ENCODE measurements around the gene LRMDA.

Gene LRMDA

DNA sequence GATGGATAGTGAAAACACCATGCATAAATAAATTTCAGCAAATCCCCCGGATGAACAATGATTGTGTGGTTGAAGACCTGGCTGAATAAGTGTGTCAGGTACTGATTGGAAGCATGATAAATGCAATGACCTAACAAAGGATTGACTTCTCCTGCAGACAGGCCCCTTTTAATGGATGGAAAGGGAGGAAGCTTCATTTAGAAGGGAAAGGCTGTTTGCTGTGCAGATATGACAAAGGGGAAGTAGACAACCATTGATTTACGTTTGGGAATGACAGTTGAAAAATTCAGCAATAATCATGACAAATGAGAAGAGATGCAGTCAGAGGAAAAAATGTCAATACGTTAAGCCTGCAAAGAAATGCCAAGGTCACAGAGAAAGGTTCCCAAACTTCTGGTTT is 503.8 kb downstream of the LRMDA start:
- DNase-seq (ENCODE audit: low read depth): no peak
- no peak overlapping the region for H3K4me3 ChIP-seq (ENCODE audit: low read length)
- TF ChIP-seq, protein P1, sequence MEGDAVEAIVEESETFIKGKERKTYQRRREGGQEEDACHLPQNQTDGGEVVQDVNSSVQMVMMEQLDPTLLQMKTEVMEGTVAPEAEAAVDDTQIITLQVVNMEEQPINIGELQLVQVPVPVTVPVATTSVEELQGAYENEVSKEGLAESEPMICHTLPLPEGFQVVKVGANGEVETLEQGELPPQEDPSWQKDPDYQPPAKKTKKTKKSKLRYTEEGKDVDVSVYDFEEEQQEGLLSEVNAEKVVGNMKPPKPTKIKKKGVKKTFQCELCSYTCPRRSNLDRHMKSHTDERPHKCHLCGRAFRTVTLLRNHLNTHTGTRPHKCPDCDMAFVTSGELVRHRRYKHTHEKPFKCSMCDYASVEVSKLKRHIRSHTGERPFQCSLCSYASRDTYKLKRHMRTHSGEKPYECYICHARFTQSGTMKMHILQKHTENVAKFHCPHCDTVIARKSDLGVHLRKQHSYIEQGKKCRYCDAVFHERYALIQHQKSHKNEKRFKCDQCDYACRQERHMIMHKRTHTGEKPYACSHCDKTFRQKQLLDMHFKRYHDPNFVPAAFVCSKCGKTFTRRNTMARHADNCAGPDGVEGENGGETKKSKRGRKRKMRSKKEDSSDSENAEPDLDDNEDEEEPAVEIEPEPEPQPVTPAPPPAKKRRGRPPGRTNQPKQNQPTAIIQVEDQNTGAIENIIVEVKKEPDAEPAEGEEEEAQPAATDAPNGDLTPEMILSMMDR (conservative IDR thresholded peaks at IDR 0.05; ENCODE audit: low read length): no peak

DNA sequence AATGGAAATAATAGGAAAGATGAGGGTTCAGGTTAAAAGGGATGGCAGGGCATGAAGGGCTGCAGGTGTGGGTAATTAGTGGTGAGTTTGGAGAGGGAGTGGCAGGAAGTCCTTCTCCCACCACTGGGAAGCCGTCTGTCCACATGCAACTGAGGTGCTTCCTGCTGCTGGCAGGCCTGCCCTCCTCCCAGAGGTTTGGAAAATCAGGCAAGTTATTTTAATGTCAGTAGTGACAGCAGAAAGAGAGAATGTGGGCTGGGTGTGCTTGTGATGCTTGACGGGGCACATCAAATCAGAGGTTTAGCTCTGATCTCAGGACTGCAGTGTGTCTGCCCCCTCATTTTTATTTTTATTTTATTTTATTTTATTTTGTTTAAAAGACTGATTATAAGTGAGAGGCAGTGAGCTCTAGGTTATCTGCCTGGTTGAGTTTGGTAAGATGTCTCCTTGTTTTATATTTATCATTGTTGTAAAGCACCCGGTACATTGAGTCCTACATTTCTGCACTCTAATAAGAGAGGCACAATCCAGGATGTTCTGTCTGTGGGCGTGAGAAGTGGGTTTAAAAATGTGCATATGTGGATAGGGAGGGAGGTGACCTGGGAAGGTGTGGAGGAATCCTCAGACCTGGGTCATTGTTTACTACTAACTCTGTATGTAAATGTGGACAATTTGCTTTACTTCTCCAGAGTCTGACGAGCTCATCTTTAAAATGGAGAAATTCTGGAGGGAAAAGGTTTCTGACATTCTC is 504.4 kb downstream of the LRMDA start:
- no peak for DNase-seq (ENCODE audit: low read depth)
- no peak overlapping the region for H3K4me3 ChIP-seq (ENCODE audit: low read length)
- TF ChIP-seq, protein P1 (conservative IDR thresholded peaks at IDR 0.05; ENCODE audit: low read length): no peak

DNA sequence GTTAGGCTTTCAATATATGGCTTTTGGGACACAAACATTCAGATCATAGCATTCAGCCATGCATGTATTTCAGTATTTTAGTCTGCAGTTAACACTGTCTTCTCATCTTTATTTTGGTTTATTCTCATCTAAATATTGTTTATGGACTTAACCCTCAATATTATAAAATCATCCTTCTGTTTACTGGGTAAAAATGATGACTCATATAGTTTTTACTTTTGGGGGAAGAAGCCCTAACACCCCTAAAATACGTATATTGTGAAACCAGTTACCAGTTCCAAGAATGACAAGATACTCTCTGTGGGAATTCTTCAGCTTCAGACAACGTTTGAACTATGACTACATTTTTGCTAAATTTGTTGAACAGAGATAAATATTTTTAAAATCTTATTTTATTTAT is 505.4 kb downstream of the LRMDA start:
- TF ChIP-seq, protein P1 (conservative IDR thresholded peaks at IDR 0.05; ENCODE audit: low read length): no peak
- H3K4me3 ChIP-seq (ENCODE audit: low read length): no peak overlapping the region
- DNase-seq (ENCODE audit: low read depth): no peak

DNA sequence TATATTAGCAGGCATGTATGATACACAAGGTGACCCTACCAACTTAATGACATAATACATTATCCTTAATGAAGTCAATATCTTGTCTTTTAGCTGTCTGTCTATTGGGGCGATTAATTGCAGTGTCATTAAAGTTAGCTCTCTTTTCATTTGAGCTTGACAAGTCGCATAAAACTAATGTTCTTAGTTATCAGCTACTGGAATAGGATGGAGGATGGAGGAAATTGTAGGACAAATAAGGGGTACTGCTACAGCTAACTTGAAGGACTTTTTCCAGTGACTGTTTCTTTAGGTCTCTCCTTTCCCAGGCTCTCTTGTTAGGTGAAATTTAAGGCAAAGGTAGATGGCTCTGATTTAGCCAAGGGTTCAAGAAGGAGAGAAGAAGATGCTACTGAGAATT is 506.4 kb downstream of the LRMDA start:
- DNase-seq (ENCODE audit: low read depth): no peak
- TF ChIP-seq, protein P1 (conservative IDR thresholded peaks at IDR 0.05; ENCODE audit: low read length): no peak
- H3K4me3 ChIP-seq (ENCODE audit: low read length): no peak overlapping the region

DNA sequence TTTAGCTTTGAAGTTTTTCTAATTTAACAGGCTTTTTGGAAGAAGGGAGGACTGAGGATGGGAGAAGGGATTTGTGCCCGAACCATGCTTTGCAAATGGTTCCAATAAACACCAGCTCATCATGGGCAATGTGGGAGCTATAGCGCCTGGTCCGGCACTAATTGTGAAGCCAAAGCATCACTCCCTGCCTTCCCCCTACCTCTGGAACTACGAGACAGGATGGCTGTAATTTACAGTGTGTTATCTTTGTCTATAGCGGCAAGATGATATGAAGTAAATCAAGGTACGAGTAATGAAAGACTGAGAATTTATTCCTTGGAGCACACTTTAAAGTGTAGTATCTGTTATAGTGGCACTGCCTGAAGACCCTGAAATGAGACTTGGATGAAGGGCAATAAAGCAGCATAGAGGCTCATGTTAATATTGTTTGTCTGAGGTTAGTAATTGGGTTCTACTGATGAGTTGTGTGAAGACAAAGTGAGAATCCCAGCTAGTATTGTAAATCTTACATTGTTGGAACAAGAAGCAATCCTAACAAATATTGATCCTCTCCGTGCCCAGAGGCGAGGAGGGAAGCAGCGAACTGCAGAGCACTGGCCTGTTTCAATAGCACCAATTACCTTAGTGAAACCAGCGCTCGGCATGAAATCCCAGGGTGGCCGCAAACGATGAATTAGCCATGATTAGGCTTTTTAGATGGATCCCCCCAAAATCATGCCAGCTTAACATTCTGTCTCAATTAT is 507.1 kb downstream of the LRMDA start:
- DNase-seq (ENCODE audit: low read depth): no peak
- TF ChIP-seq, protein P1 (conservative IDR thresholded peaks at IDR 0.05; ENCODE audit: low read length): no peak
- no peak overlapping the region for H3K4me3 ChIP-seq (ENCODE audit: low read length)

DNA sequence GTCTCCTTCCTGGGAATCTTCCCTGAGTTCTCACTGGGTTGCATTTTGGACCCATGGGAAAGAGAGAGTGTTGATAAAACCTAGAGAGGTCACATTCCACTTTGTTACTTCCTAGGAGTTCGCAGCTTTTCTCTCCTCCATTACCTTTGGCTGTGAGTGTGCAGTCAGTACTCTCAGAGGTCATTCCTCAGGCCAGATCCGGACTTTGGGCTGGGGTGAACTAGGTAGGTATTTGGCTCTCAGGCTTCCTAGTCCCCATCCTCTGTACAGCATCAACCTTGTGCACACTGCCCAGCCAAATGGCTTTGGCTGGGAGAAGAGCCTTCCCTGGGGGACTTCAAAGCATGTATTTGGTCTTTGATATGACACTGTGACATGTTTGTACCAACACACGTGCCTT is 508.1 kb downstream of the LRMDA start:
- no peak for DNase-seq (ENCODE audit: low read depth)
- no peak overlapping the region for H3K4me3 ChIP-seq (ENCODE audit: low read length)
- TF ChIP-seq, protein P1 (conservative IDR thresholded peaks at IDR 0.05; ENCODE audit: low read length): no peak

DNA sequence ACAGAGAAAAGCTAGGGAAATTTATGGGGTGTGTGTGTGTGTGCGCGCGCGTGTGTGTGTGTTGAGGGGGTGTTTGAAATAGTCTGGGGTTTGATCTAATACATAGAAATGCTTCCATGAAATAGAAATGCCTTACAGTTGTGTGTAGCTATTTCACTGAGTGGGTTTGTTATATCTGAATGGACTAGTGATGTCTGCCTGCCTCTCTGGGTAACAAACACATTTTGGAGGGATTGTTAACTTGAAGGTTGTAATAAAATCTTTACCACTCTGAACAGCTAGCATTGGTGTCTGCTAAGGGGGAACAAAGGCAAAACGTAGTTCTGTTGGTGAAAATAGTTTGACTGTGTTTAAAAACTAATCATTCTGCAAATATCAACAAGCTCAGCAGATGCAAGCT is 509.3 kb downstream of the LRMDA start:
- no peak for DNase-seq (ENCODE audit: low read depth)
- H3K4me3 ChIP-seq (ENCODE audit: low read length): no peak overlapping the region
- TF ChIP-seq, protein P1 (conservative IDR thresholded peaks at IDR 0.05; ENCODE audit: low read length): no peak

All from AG10803 (cell line).